HEK293T (cell line): ENCODE results near the gene GRIN2A.

ENCODE experiments used
- CTCF ChIA-PET: fragments of 350-600 bp; formaldehyde crosslinking; extraction: SDS; loops from one replicate; lab custom pipeline; 2021; ENCODE audit warnings: antibody characterized with exemption, inconsistent platforms; lab: Yijun Ruan, JAX
- POLR2A ChIA-PET: fragments of 350-600 bp; formaldehyde crosslinking; extraction: SDS; loops from one replicate; lab custom pipeline; 2020; ENCODE audit warnings: antibody characterized with exemption, inconsistent platforms; lab: Yijun Ruan, JAX
- DNase-seq: peaks from one replicate; pipeline ENCODE4 v3.0.0; 2012; ENCODE audit warnings: mixed read lengths; ENCODE audit errors: extremely low spot score
- ARNT ChIP-seq: fragments of 450-650 bp; IDR thresholded peaks from 2 replicates; pipeline ENCODE4 v1.6.1; 2017; ENCODE audit warnings: mild to moderate bottlenecking
- BHLHE40 ChIP-seq: fragments of 450-650 bp; IDR thresholded peaks from 2 replicates; pipeline ENCODE4 v1.6.1; 2016; ENCODE audit warnings: mild to moderate bottlenecking, moderate library complexity, borderline replicate concordance
- CTBP1 ChIP-seq: fragments of 450-650 bp; IDR thresholded peaks from 2 replicates; pipeline ENCODE4 v1.6.1; 2016; ENCODE audit warnings: borderline replicate concordance
- ELF4 ChIP-seq: fragments of 450-650 bp; IDR thresholded peaks from 2 replicates; pipeline ENCODE4 v1.6.1; 2017; ENCODE audit warnings: antibody characterized with exemption
- FOXA1 ChIP-seq: fragments of 450-650 bp; IDR thresholded peaks from 2 replicates; pipeline ENCODE4 v1.6.1; 2016; ENCODE audit warnings: mild to moderate bottlenecking
- FOXK2 ChIP-seq: fragments of 450-650 bp; IDR thresholded peaks from 2 replicates; pipeline ENCODE4 v1.6.1; 2016; ENCODE audit warnings: mild to moderate bottlenecking
- FOXM1 ChIP-seq: fragments of 450-650 bp; IDR thresholded peaks from 2 replicates; pipeline ENCODE4 v1.6.1; 2017; ENCODE audit warnings: mild to moderate bottlenecking, borderline replicate concordance
- HDGF ChIP-seq: fragments of 450-650 bp; IDR thresholded peaks from 2 replicates; pipeline ENCODE4 v1.6.1; 2017; ENCODE audit warnings: antibody characterized with exemption, borderline replicate concordance
- L3MBTL2 ChIP-seq: fragments of 450-650 bp; conservative IDR thresholded peaks from 2 replicates; pipeline ENCODE4 v1.6.1; 2016; ENCODE audit warnings: mild to moderate bottlenecking
- LEF1 ChIP-seq: fragments of 450-650 bp; IDR thresholded peaks from 2 replicates; pipeline ENCODE4 v1.6.1; 2017; ENCODE audit warnings: mild to moderate bottlenecking, borderline replicate concordance
- NFRKB ChIP-seq: fragments of 450-650 bp; IDR thresholded peaks from 2 replicates; pipeline ENCODE4 v1.6.1; 2016; ENCODE audit warnings: mild to moderate bottlenecking, moderate library complexity
- SP1 ChIP-seq: fragments of 450-650 bp; IDR thresholded peaks from 2 replicates; pipeline ENCODE4 v1.6.1; 2017
- SUZ12 ChIP-seq: fragments of 450-650 bp; IDR thresholded peaks from 2 replicates; pipeline ENCODE4 v1.6.1; 2016; ENCODE audit warnings: mild to moderate bottlenecking
- TARDBP ChIP-seq: fragments of 450-650 bp; IDR thresholded peaks from 2 replicates; pipeline ENCODE4 v1.6.1; 2016
- ZNF384 ChIP-seq: fragments of 450-650 bp; IDR thresholded peaks from 2 replicates; pipeline ENCODE4 v1.6.1; 2016
- TF ChIP-seq, protein P1 (sequence below): fragments of 450-650 bp; IDR thresholded peaks from 2 replicates; pipeline ENCODE4 v1.6.1; 2016

The GRIN2A gene

DNA sequence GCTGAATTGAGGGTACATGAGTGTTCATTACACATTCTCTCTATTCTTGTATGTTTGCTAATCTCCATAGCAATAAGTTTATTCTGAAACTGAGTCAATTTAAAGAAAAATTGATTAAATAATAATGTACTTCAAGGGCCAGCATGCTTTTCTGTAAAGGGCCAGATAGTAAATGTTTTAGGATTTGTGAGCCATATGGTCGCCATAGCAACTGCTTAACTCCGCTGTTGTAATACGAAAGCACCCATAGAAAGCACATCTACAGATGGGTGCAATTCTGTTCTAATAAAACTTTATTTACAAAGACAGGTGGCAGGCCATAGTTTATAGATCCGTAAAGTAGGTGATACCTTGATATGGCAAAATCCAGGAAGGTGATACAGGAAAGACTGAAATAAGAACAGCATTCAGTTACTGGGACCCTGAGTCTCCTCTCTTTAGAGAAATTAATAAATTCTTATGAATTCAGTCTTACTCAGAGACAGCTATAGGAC lies 36.6 kb downstream of the GRIN2A start:
- ChIA-PET POLR2A (no interaction called here), CTCF (no interaction called here)
- TF ChIP-seq FOXA1, result no peak
- no peak for TF ChIP-seq SP1
- TF ChIP-seq, protein P1, sequence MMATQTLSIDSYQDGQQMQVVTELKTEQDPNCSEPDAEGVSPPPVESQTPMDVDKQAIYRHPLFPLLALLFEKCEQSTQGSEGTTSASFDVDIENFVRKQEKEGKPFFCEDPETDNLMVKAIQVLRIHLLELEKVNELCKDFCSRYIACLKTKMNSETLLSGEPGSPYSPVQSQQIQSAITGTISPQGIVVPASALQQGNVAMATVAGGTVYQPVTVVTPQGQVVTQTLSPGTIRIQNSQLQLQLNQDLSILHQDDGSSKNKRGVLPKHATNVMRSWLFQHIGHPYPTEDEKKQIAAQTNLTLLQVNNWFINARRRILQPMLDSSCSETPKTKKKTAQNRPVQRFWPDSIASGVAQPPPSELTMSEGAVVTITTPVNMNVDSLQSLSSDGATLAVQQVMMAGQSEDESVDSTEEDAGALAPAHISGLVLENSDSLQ, result no peak
- TF ChIP-seq HDGF, result no peak
- TF ChIP-seq ZNF384, result no peak
- TF ChIP-seq TARDBP, result no peak
- TF ChIP-seq NFRKB, result no peak
- no peak for TF ChIP-seq ELF4
- no peak for TF ChIP-seq BHLHE40
- no peak for TF ChIP-seq ARNT
- TF ChIP-seq LEF1, result no peak
- no peak for TF ChIP-seq FOXK2
- TF ChIP-seq SUZ12, result no peak
- no peak for TF ChIP-seq CTBP1
- no peak for TF ChIP-seq L3MBTL2
- no peak for DNase-seq

DNA sequence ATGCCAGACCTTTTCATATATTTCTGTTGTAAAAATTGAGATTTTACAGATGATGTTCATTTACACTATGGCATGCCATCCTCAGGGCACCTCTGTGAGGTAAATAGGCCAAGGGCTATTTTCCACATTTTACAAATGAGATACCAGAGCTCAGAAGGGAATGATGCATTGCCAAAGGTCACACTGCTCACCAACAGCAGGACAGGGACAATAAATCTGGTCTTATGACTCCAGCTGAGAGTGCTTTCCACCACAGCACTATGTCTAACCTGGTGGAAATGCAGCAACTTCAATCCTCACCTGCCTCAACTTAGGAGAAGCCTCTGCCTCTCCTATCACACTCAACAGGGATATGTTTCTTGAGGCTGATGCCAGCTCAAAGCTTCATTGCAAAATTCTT lies 40.6 kb downstream of the GRIN2A start:
- ChIA-PET POLR2A (no interaction called here), CTCF (interaction anchor here (0.6 kb wide), 1 partner anchor 983 kb away, joined by 3 read pairs; no protein-coding TSS in a partner anchor)
- DNase-seq, result no peak
- TF ChIP-seq NFRKB, result no peak

DNA sequence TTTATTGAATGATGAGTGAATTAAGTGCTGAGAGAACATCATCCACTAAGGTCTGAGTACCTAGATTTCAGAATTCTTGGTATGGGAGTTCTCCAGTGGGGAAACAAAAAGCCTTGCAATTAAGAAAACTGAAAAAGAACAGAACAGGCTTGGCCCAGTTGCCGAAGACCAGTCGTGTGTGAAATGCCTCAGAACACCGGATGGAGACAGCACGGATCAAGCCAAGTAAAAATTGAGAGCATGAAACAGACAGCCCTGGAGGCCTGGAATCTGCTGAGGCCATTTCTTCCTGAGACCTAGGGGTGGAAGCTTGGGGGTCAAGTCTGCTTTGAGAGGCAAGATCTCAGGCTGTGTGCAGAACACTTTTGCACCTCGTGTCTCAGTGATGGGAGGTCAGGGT lies 43.3 kb downstream of the GRIN2A start:
- POLR2A ChIA-PET, result no interaction called here
- no peak for DNase-seq
- CTCF ChIA-PET, result no interaction called here
- no peak for TF ChIP-seq TARDBP
- no peak for TF ChIP-seq L3MBTL2
- no peak for TF ChIP-seq FOXM1
- TF ChIP-seq ARNT, result no peak
- no peak for TF ChIP-seq HDGF
- no peak for TF ChIP-seq SP1
- TF ChIP-seq CTBP1, result no peak
- TF ChIP-seq, protein P1, result no peak
- TF ChIP-seq FOXA1, result no peak
- TF ChIP-seq LEF1, result no peak
- no peak for TF ChIP-seq FOXK2

DNA sequence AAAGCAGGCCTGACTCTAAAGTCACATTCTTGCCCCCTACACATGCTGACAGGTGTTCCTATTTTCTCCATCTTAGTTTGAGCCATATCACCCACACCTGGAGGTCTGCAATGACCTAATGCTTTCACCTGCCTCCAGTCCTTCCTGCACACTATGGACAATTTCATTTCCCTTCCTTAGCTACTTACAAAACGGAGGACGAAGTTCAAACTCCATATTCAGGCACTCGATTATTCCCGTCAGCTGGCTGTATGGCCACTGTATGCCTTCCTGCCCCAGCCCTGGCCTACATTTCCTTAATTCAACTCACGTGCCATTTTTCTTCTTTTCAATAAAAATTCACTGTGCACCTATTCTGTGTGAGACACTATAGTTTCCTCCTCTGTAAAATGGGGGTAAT lies 44.9 kb downstream of the GRIN2A start:
- TF ChIP-seq FOXM1 (no peak), SUZ12 (no peak), BHLHE40 (no peak), FOXK2 (no peak), ZNF384 (no peak), L3MBTL2 (no peak), CTBP1 (no peak), TARDBP (no peak), ELF4 (no peak), FOXA1 (no peak), LEF1 (no peak), ARNT (no peak), SP1 (no peak), NFRKB (no peak), HDGF (no peak)
- TF ChIP-seq, protein P1, result no peak
- no peak for DNase-seq
- CTCF ChIA-PET, result no interaction called here
- POLR2A ChIA-PET, result no interaction called here

DNA sequence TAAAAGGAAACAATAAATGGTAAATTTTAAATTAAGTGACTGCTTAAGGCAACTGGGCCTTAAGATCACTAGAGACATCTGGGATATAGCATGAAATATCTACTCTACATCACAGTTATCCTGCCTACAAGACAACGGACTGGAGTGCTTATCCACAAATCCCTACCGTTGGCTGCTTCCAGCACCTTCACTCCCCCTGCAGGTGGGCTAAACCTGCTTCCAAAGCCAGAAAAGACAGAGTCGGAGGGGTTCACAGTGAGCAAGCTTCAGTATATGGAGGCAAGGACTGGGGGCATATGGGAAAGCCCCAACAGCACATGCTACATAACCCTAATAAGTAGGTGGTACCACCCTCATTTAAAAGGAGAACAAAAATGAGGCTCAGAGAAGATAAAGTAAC lies 45.3 kb downstream of the GRIN2A start:
- no peak for TF ChIP-seq FOXM1
- TF ChIP-seq ELF4, result no peak
- TF ChIP-seq ZNF384, result no peak
- TF ChIP-seq, protein P1, result no peak
- TF ChIP-seq TARDBP, result no peak
- no peak for TF ChIP-seq FOXK2
- no peak for TF ChIP-seq ARNT
- no peak for TF ChIP-seq SP1
- no peak for TF ChIP-seq NFRKB
- no peak for TF ChIP-seq LEF1
- TF ChIP-seq CTBP1, result no peak
- no peak for TF ChIP-seq SUZ12
- no peak for TF ChIP-seq HDGF
- no peak for TF ChIP-seq L3MBTL2
- no peak for TF ChIP-seq FOXA1
- no peak for TF ChIP-seq BHLHE40
- ChIA-PET POLR2A (no interaction called here), CTCF (no interaction called here)
- no peak for DNase-seq

DNA sequence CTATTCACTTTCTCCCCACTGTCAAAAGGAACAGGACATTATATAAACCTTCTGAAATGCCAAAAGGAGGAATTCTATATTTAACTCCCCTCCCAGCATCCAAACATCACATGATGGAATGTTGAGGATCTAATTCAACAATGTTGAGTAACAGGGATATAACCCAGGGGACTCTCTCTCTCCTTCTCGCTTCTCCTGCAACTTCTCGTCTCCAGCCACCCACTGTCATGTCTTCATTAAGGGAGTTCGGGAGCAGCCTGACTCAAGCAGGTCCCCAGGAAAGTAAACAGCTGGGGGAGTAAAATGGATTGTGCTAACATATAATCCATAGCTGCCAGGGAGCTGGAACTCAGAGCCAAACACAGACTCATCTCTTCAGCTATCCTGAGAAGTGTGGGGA lies 51.7 kb downstream of the GRIN2A start:
- POLR2A ChIA-PET, result interaction anchor here (0.6 kb wide), 1 partner anchor 190 kb away, joined by 3 read pairs; no protein-coding TSS in a partner anchor
- CTCF ChIA-PET, result no interaction called here
- TF ChIP-seq SP1 (no peak), L3MBTL2 (no peak), FOXA1 (no peak), ELF4 (no peak), HDGF (no peak), CTBP1 (no peak), BHLHE40 (no peak), ZNF384 (no peak), LEF1 (no peak), ARNT (no peak), FOXK2 (no peak), SUZ12 (no peak), NFRKB (no peak), FOXM1 (no peak), TARDBP (no peak)
- TF ChIP-seq, protein P1, result no peak
- DNase-seq, result no peak
